H1 (cell line): ENCODE data around the gene ARHGAP12.

Source experiments
- CREB1 ChIP-seq: IDR thresholded peaks from 2 replicates; pipeline ENCODE4 v1.6.1; 2012; ENCODE audit warnings: inconsistent platforms
- EZH2 ChIP-seq: fragments of 200-600 bp; sonication (generic); IDR thresholded peaks from 2 replicates; pipeline ENCODE4 v1.7.1; 2012; ENCODE audit warnings: low read depth, mild to moderate bottlenecking, moderate library complexity, low read length, inconsistent platforms; ENCODE audit not compliant: severe bottlenecking
- JUN ChIP-seq: IDR thresholded peaks from 2 replicates; pipeline ENCODE4 v1.6.1; 2011; ENCODE audit warnings: low read depth, mild to moderate bottlenecking, improper control_type of control experiment, low read length
- JUND ChIP-seq: IDR thresholded peaks from 2 replicates; pipeline ENCODE4 v1.6.1; 2011; ENCODE audit warnings: mild to moderate bottlenecking, improper control_type of control experiment, low read length
- PHF8 ChIP-seq: fragments of 200-600 bp; sonication (generic); conservative IDR thresholded peaks from 2 replicates; pipeline ENCODE4 v1.7.1; 2012; ENCODE audit warnings: low read depth, mild to moderate bottlenecking, inconsistent platforms, low read length, moderate library complexity
- POLR2A ChIP-seq, 2 experiments: IDR thresholded peaks; 1 replicate in 1 of 2; 2 replicates in 1 of 2; pipeline ENCODE4 v1.6.1; 2011; ENCODE audit warnings: low read depth in 2 of 2, low read length in 2 of 2, mild to moderate bottlenecking in 2 of 2; ENCODE audit errors: control extremely low read depth in 1 of 2
- POLR2AphosphoS5 ChIP-seq: IDR thresholded peaks from 2 replicates; pipeline ENCODE4 v1.6.1; 2011; ENCODE audit warnings: low read depth, low read length
- RAD21 ChIP-seq, 2 experiments: IDR thresholded peaks in 1 of 2; conservative IDR thresholded peaks in 1 of 2; 2 replicates each; pipeline ENCODE4 v1.6.1; 2011; ENCODE audit warnings: low read depth in 2 of 2, low read length in 2 of 2, improper control_type of control experiment in 1 of 2, inconsistent platforms in 1 of 2, mild to moderate bottlenecking in 1 of 2, moderate library complexity in 1 of 2
- TAF1 ChIP-seq: IDR thresholded peaks from 2 replicates; pipeline ENCODE4 v1.6.1; 2011; ENCODE audit warnings: mild to moderate bottlenecking, low read depth, low read length
- TF ChIP-seq, protein P1 (sequence below), 3 experiments: IDR thresholded peaks; 1 replicate in 2 of 3; 2 replicates in 1 of 3; pipeline versions ENCODE4 v1.5.1 to v1.6.1; 2011; ENCODE audit warnings: low read length in 3 of 3, mild to moderate bottlenecking in 3 of 3, inconsistent platforms in 2 of 3, low read depth in 1 of 3, moderate library complexity in 1 of 3; ENCODE audit not compliant: insufficient read depth in 1 of 3; ENCODE audit errors: control extremely low read depth in 1 of 3
- TF ChIP-seq, protein P2 (sequence below): IDR thresholded peaks from 2 replicates; pipeline ENCODE4 v1.6.1; 2011; ENCODE audit warnings: low read length, improper control_type of control experiment

DNA sequence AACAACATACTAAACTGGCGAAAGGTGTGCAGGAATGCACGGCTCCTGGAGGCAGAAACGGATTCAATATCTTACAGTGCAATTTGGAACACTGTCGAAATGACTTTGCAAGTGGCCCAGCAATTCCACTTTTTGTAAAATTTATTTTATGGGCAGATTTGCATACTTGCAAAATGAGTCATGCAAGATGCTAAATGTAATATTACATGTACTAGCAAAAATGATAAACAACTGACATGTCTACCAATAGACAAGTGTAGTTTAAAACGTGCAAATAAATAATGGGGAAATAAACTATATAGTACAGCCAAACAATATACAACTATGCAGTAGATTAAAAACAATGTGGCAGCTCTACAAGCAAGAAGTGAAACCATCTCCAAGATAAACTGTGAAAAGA, 97.7 kb downstream of the ARHGAP12 start:
- TF ChIP-seq, protein P1, sequence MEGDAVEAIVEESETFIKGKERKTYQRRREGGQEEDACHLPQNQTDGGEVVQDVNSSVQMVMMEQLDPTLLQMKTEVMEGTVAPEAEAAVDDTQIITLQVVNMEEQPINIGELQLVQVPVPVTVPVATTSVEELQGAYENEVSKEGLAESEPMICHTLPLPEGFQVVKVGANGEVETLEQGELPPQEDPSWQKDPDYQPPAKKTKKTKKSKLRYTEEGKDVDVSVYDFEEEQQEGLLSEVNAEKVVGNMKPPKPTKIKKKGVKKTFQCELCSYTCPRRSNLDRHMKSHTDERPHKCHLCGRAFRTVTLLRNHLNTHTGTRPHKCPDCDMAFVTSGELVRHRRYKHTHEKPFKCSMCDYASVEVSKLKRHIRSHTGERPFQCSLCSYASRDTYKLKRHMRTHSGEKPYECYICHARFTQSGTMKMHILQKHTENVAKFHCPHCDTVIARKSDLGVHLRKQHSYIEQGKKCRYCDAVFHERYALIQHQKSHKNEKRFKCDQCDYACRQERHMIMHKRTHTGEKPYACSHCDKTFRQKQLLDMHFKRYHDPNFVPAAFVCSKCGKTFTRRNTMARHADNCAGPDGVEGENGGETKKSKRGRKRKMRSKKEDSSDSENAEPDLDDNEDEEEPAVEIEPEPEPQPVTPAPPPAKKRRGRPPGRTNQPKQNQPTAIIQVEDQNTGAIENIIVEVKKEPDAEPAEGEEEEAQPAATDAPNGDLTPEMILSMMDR (IDR thresholded peaks at IDR 0.05; ENCODE audit: control extremely low read depth in 1 of 3, insufficient read depth in 1 of 3, low read depth in 1 of 3, low read length in 3 of 3): no peak
- TF ChIP-seq EZH2: no peak
- no peak for TF ChIP-seq JUN
- no peak for TF ChIP-seq JUND
- TF ChIP-seq POLR2AphosphoS5: no peak
- no peak for TF ChIP-seq POLR2A (IDR thresholded peaks at IDR 0.05; ENCODE audit: control extremely low read depth in 1 of 2, low read depth in 2 of 2, low read length in 2 of 2)
- TF ChIP-seq CREB1: no peak
- no peak for TF ChIP-seq PHF8
- no peak for TF ChIP-seq TAF1
- TF ChIP-seq RAD21 (IDR thresholded peaks at IDR 0.05 in 1 of 2, conservative IDR thresholded peaks at IDR 0.05 in 1 of 2; ENCODE audit: low read depth in 2 of 2, low read length in 2 of 2): no peak
- TF ChIP-seq, protein P2, sequence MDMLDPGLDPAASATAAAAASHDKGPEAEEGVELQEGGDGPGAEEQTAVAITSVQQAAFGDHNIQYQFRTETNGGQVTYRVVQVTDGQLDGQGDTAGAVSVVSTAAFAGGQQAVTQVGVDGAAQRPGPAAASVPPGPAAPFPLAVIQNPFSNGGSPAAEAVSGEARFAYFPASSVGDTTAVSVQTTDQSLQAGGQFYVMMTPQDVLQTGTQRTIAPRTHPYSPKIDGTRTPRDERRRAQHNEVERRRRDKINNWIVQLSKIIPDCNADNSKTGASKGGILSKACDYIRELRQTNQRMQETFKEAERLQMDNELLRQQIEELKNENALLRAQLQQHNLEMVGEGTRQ: no peak
